ENCODE measurements around the gene CFAP97D2.

Gene CFAP97D2

GRCh38 chr13:114149774-114150740 is 29.0 kb upstream of the CFAP97D2 start:
- H2AFZ ChIP-seq (ENCODE audit: low read length): no peak overlapping the region
- no peaks in the 10 kb centered on the region for H3K9me3 ChIP-seq (replicated peaks; ENCODE audit: insufficient read depth, low read length)
- H3K79me2 ChIP-seq (ENCODE audit: low read length): no peaks in the 10 kb centered on the region
- H3K9me2 ChIP-seq (replicated peaks; ENCODE audit: insufficient read depth, low read length): no peaks in the 10 kb centered on the region
- peaks cover 13% of the 10 kb centered on the region for H3F3A ChIP-seq (ENCODE audit: insufficient read depth, low read length)
- DNase-seq: no peak
- TF ChIP-seq EZH2 (optimal IDR thresholded peaks at IDR 0.05; ENCODE audit: low read depth, low read length) (no peak), CTCF (IDR thresholded peaks at IDR 0.05; ENCODE audit: low read length) (no peak), EZH2phosphoT487 (IDR thresholded peaks at IDR 0.05; ENCODE audit: low read length) (no peak)
- H3K4me3 ChIP-seq (ENCODE audit: low read length): no peak overlapping the region
- H3K27ac ChIP-seq (ENCODE audit: low read length): peak overlapping the region; percentile 11; the same call in 1 of the 2 replicates
- H3K4me1 ChIP-seq (ENCODE audit: low read length): peaks cover 32% of the 10 kb centered on the region
- no peak overlapping the region for H3K9ac ChIP-seq (ENCODE audit: low read length)
- H3K36me3 ChIP-seq (replicated peaks; ENCODE audit: insufficient read depth, low read length): no peaks in the 10 kb centered on the region
- H3K4me2 ChIP-seq (ENCODE audit: low read depth, low read length): no peak overlapping the region
- H4K20me1 ChIP-seq (ENCODE audit: insufficient read depth, low read length): no peaks in the 10 kb centered on the region
- no peaks in the 10 kb centered on the region for H3K27me3 ChIP-seq (replicated peaks; ENCODE audit: insufficient read depth, low read length)

GRCh38 chr13:114151031-114151430 is 28.0 kb upstream of the CFAP97D2 start:
- H3K27ac ChIP-seq (ENCODE audit: low read length): no peak overlapping the region
- H3K4me1 ChIP-seq (ENCODE audit: low read length): peaks cover 29% of the 10 kb centered on the region
- no peaks in the 10 kb centered on the region for H3K27me3 ChIP-seq (replicated peaks; ENCODE audit: insufficient read depth, low read length)
- no peaks in the 10 kb centered on the region for H4K20me1 ChIP-seq (ENCODE audit: insufficient read depth, low read length)
- no peak for TF ChIP-seq EZH2phosphoT487 (IDR thresholded peaks at IDR 0.05; ENCODE audit: low read length)
- no peak for TF ChIP-seq CTCF (IDR thresholded peaks at IDR 0.05; ENCODE audit: low read length)
- no peak for TF ChIP-seq EZH2 (optimal IDR thresholded peaks at IDR 0.05; ENCODE audit: low read depth, low read length)
- no peak overlapping the region for H2AFZ ChIP-seq (ENCODE audit: low read length)
- no peaks in the 10 kb centered on the region for H3K79me2 ChIP-seq (ENCODE audit: low read length)
- no peaks in the 10 kb centered on the region for H3K36me3 ChIP-seq (replicated peaks; ENCODE audit: insufficient read depth, low read length)
- H3F3A ChIP-seq (ENCODE audit: insufficient read depth, low read length): peaks cover 13% of the 10 kb centered on the region
- no peak overlapping the region for H3K9ac ChIP-seq (ENCODE audit: low read length)
- no peaks in the 10 kb centered on the region for H3K9me2 ChIP-seq (replicated peaks; ENCODE audit: insufficient read depth, low read length)
- H3K9me3 ChIP-seq (replicated peaks; ENCODE audit: insufficient read depth, low read length): no peaks in the 10 kb centered on the region
- no peak for DNase-seq
- no peak overlapping the region for H3K4me3 ChIP-seq (ENCODE audit: low read length)
- H3K4me2 ChIP-seq (ENCODE audit: low read depth, low read length): no peak overlapping the region

- Histone ChIP-seq H2AFZ (ENCODE audit: low read length) (no peak overlapping the region), H3K4me2 (ENCODE audit: low read depth, low read length) (no peak overlapping the region)
- no peak for DNase-seq
These were observed 27.3 kb upstream of the CFAP97D2 start for GRCh38 chr13:114151565-114152284.

More at GRCh38 chr13:114151565-114152284, 27.3 kb upstream of the CFAP97D2 start:
- Histone ChIP-seq H3K9me3 (replicated peaks; ENCODE audit: insufficient read depth, low read length) (no peaks in the 10 kb centered on the region), H3K9me2 (replicated peaks; ENCODE audit: insufficient read depth, low read length) (no peaks in the 10 kb centered on the region), H3K9ac (ENCODE audit: low read length) (no peak overlapping the region), H3F3A (ENCODE audit: insufficient read depth, low read length) (peaks cover 13% of the 10 kb centered on the region), H3K27me3 (replicated peaks; ENCODE audit: insufficient read depth, low read length) (no peaks in the 10 kb centered on the region), H3K36me3 (replicated peaks; ENCODE audit: insufficient read depth, low read length) (no peaks in the 10 kb centered on the region), H3K79me2 (ENCODE audit: low read length) (no peaks in the 10 kb centered on the region), H3K4me1 (ENCODE audit: low read length) (peaks cover 26% of the 10 kb centered on the region), H4K20me1 (ENCODE audit: insufficient read depth, low read length) (no peaks in the 10 kb centered on the region), H3K27ac (ENCODE audit: low read length) (no peak overlapping the region), H3K4me3 (ENCODE audit: low read length) (no peak overlapping the region)
- TF ChIP-seq CTCF (IDR thresholded peaks at IDR 0.05; ENCODE audit: low read length) (no peak), EZH2 (optimal IDR thresholded peaks at IDR 0.05; ENCODE audit: low read depth, low read length) (no peak), EZH2phosphoT487 (IDR thresholded peaks at IDR 0.05; ENCODE audit: low read length) (no peak)
